ENCODE measurements around the gene SLC25A36.

GRCh38 chr3:140929446-140929845, 12.2 kb upstream of the SLC25A36 start:
- TF ChIP-seq, protein P1, sequence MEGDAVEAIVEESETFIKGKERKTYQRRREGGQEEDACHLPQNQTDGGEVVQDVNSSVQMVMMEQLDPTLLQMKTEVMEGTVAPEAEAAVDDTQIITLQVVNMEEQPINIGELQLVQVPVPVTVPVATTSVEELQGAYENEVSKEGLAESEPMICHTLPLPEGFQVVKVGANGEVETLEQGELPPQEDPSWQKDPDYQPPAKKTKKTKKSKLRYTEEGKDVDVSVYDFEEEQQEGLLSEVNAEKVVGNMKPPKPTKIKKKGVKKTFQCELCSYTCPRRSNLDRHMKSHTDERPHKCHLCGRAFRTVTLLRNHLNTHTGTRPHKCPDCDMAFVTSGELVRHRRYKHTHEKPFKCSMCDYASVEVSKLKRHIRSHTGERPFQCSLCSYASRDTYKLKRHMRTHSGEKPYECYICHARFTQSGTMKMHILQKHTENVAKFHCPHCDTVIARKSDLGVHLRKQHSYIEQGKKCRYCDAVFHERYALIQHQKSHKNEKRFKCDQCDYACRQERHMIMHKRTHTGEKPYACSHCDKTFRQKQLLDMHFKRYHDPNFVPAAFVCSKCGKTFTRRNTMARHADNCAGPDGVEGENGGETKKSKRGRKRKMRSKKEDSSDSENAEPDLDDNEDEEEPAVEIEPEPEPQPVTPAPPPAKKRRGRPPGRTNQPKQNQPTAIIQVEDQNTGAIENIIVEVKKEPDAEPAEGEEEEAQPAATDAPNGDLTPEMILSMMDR (IDR thresholded peaks at IDR 0.05) = no peak
- no peak for TF ChIP-seq POLR2A (IDR thresholded peaks at IDR 0.05)

Data from Peyer's patch (tissue), 4 donors.